K562 (cell line): ENCODE measurements around the gene DAPK3. TPM values are rescaled to one million over a fixed set of nuclear protein-coding genes. Genes with fewer than 3 reads are reported as not detected.
"Not testable (repeated sequence)": the region's sequence is repeated elsewhere in the genome, so short reads cannot be mapped to it uniquely, and the experiment has no call there.

Source experiments
- ATAC-seq: fragments of 200-7000 bp; cut with Tn5 transposase; 3 replicates; pipeline ENCODE4 v1.9.1; 2020; ENCODE audit warnings: moderate library complexity
- BruUV-seq: library from RNA; stranded (reverse); fragments of 400-500 nt; replicated peaks from 2 replicates; lab custom pipeline; 2021; lab: Mats Ljungman, UMichigan
- CTCF ChIA-PET: fragments of 300-600 bp; formaldehyde crosslinking; extraction: SDS; loops from one replicate; lab custom pipeline; 2021; ENCODE audit warnings: low intra/inter-chr PET ratio; lab: Yijun Ruan, JAX
- POLR2A ChIA-PET: fragments of 300-600, 350-650 bp; sonication (Branson Sonifier 250); formaldehyde crosslinking; extraction: SDS; loops from one replicate; lab custom pipeline; 2021; ENCODE audit warnings: antibody characterized with exemption, inconsistent platforms; lab: Yijun Ruan, JAX
- DNase-seq, 4 experiments: peaks; one replicate each; pipeline versions ENCODE4 v3.0.0 to v3.0.0-alpha.2; 2011 to 2018; ENCODE audit warnings: low spot score in 3 of 4, mixed read lengths in 3 of 4; ENCODE audit errors: extremely low read depth in 1 of 4
- FAIRE-seq: peaks from 2 replicates; lab custom pipeline; 2011; peaks lifted over from hg19 to GRCh38; lab: Jason Lieb, UNC
- H2AFZ ChIP-seq: 2 replicates; pipeline ENCODE4 v1.6.0; 2011; ENCODE audit warnings: low read depth, low read length, control low read depth, inconsistent platforms
- H3K27ac ChIP-seq: fragments of 200-600 bp; 3 replicates; pipeline ENCODE4 v1.8.0; 2011; ENCODE audit warnings: low read depth, mild to moderate bottlenecking, control low read depth, inconsistent platforms, low read length, moderate library complexity, mixed read lengths; ENCODE audit errors: extremely low read depth
- H3K27me3 ChIP-seq, 2 experiments: fragments of 300-600 bp in 1 of 2; 2 replicates in 1 of 2; 3 replicates in 1 of 2; pipeline versions ENCODE4 v1.6.0 to v1.8.0; 2011; ENCODE audit warnings: inconsistent platforms in 2 of 2, low read length in 2 of 2, mild to moderate bottlenecking in 1 of 2, mixed read lengths in 1 of 2, moderate library complexity in 1 of 2; ENCODE audit not compliant: control insufficient read depth in 2 of 2, insufficient read depth in 2 of 2
- H3K36me3 ChIP-seq: fragments of 300-600 bp; 3 replicates; pipeline ENCODE4 v1.8.0; 2011; ENCODE audit warnings: mild to moderate bottlenecking, low read length, inconsistent platforms; ENCODE audit not compliant: control insufficient read depth, insufficient read depth
- H3K4me1 ChIP-seq, 2 experiments: fragments of 200-600 bp in 1 of 2; replicated peaks in 1 of 2; 2 replicates in 1 of 2; 3 replicates in 1 of 2; pipeline versions ENCODE4 v1.5.1 to v1.8.0; 2011; ENCODE audit warnings: inconsistent platforms in 2 of 2, low read length in 2 of 2, mild to moderate bottlenecking in 1 of 2, mixed read lengths in 1 of 2, moderate library complexity in 1 of 2; ENCODE audit not compliant: control insufficient read depth in 2 of 2, insufficient read depth in 2 of 2
- H3K4me2 ChIP-seq: 2 replicates; pipeline ENCODE4 v1.6.1; 2011; ENCODE audit warnings: low read length, control low read depth, inconsistent platforms, mixed read lengths; ENCODE audit not compliant: insufficient read depth
- H3K4me3 ChIP-seq: fragments of 200-600 bp; sonication (generic), shearing (Covaris generic); 2 replicates; pipeline ENCODE4 v1.5.1; 2016; ENCODE audit warnings: control low read depth, inconsistent platforms
- H3K79me2 ChIP-seq: fragments of 200-600 bp; 3 replicates; pipeline ENCODE4 v1.8.0; 2011; ENCODE audit warnings: low read length, inconsistent platforms; ENCODE audit not compliant: control insufficient read depth, insufficient read depth
- H3K9ac ChIP-seq, 2 experiments: 2 replicates each; pipeline versions ENCODE4 v1.6.0 to v1.6.1; 2011; ENCODE audit warnings: low read depth in 2 of 2, low read length in 2 of 2, control low read depth in 1 of 2, inconsistent platforms in 1 of 2, mild to moderate bottlenecking in 1 of 2, mixed read lengths in 1 of 2; ENCODE audit not compliant: insufficient read depth in 1 of 2
- H3K9me1 ChIP-seq: one replicate; pipeline ENCODE4 v1.6.0; 2011; ENCODE audit warnings: inconsistent platforms, mild to moderate bottlenecking, low read length, moderate library complexity; ENCODE audit not compliant: control insufficient read depth, insufficient read depth
- H3K9me3 ChIP-seq: replicated peaks from 2 replicates; pipeline ENCODE4 v1.5.1; 2011; ENCODE audit warnings: low read depth, low read length, inconsistent platforms; ENCODE audit not compliant: control insufficient read depth, insufficient read depth
- H4K20me1 ChIP-seq: replicated peaks from 2 replicates; pipeline ENCODE4 v1.6.1; 2011; ENCODE audit warnings: low read length, inconsistent platforms, mixed read lengths; ENCODE audit not compliant: control insufficient read depth, insufficient read depth
- SMAD4 ChIP-seq: fragments of 250-450 bp; sonication (Bioruptor Pico); conservative IDR thresholded peaks from 2 replicates; pipeline ENCODE4 v1.8.0; 2021; ENCODE audit warnings: inconsistent platforms, mild to moderate bottlenecking, moderate library complexity
- ZNF384 ChIP-seq: IDR thresholded peaks from 2 replicates; pipeline ENCODE4 v1.6.1; 2012; ENCODE audit warnings: low read depth, low read length, improper control_type of control experiment
- ZNF740 ChIP-seq, 3 experiments: fragments of 200-800 bp in 1 of 3; sonication (Bioruptor generic) in 1 of 3; sonication (generic) in 1 of 3; formaldehyde crosslinking in 1 of 3; IDR thresholded peaks; 2 replicates each; pipeline versions ENCODE4 v1.6.1 to v1.8.0; 2016 to 2022; ENCODE audit warnings: mild to moderate bottlenecking in 2 of 3, missing compliant biosample characterization in 2 of 3, missing genetic modification characterization in 2 of 3, missing genetic modification reagents in 1 of 3
- ZNF780A ChIP-seq: fragments of 250-450 bp; sonication (Bioruptor Pico); IDR thresholded peaks from 2 replicates; pipeline ENCODE4 v1.5.0; 2021; ENCODE audit warnings: mild to moderate bottlenecking
- WGBS: fragments of 100-300 bp; shearing (Covaris generic); methylation state at CpG from one replicate; pipeline ENCODE4 v1.1.6; 2016; ENCODE audit warnings: low coverage, mixed read lengths; ENCODE audit not compliant: insufficient coverage; ENCODE audit errors: missing lambda C conversion rate; 5-methylcytosine and 5-hydroxymethylcytosine counted together
- in situ Hi-C: fragments of 300-500 bp; cut with MboI; formaldehyde crosslinking; loops from 4 replicates; pipeline ENCODE4 v1.15.0; 2018; ENCODE audit warnings: inconsistent platforms, mixed read lengths
- intact Hi-C: fragments of 100-400 bp; cut with micrococcal nuclease; formaldehyde crosslinking; loops from 2 replicates; pipeline ENCODE4 v1.14.2; 2022
- polyA plus RNA-seq, 8 experiments: library from polyadenylated mRNA; depleted of rRNA in 4 of 8; stranded (reverse) in 5 of 8; unstranded in 3 of 8; fragments of >200 nt; fragmentation: Nextera tagmentation in 2 of 8; fragmentation: Illumina TruSeq in 1 of 8; extraction: Ambion mirVana in 2 of 8; extraction: Trizol in 1 of 8; gene quantifications; 2 replicates each; pipeline versions ENCODE4 v1.2.1 to v1.2.3, GENCODE V29; 2011 to 2014; ENCODE audit warnings: inconsistent platforms in 1 of 8, missing spikeins in 1 of 8
- total RNA-seq, 7 experiments: library from RNA; depleted of rRNA in 6 of 7; stranded (reverse); fragments of >200 nt in 6 of 7; fragmentation: Illumina TruSeq in 2 of 7; extraction: Trizol in 2 of 7; gene quantifications; 2 replicates each; pipeline versions ENCODE4 v1.2.1 to v1.2.3, GENCODE V29; 2011 to 2021; ENCODE audit warnings: low replicate concordance in 1 of 7
- TF ChIP-seq, protein P1 (sequence below): fragments of 250-450 bp; sonication (Bioruptor Pico); IDR thresholded peaks from 2 replicates; pipeline ENCODE4 v1.8.0; 2021; ENCODE audit warnings: moderate library complexity, mild to moderate bottlenecking, inconsistent platforms

Gene DAPK3
- total and polyA plus RNA-seq, 9 of the 15 experiments (the other 6 are each of a cell fraction or from before 2014, with no cell fraction given): 0.14 to 63.4 (median 25.0) TPM

- H3K27me3 ChIP-seq, in situ Hi-C loops, FAIRE-seq, H3K36me3 ChIP-seq, intact Hi-C loops, H3K4me3 ChIP-seq, H3K4me2 ChIP-seq, H3K9me1 ChIP-seq, H3K27ac ChIP-seq, H4K20me1 ChIP-seq, BruUV-seq, POLR2A ChIA-PET, DNase-seq, ATAC-seq, H3K79me2 ChIP-seq: not testable (repeated sequence)
- H3K4me1 ChIP-seq: peaks cover 0 to 23% of the 10 kb centered on the region in 2 experiments; a peak in 2 of 5 replicates
- TF ChIP-seq ZNF384: peak; percentile 33; the same call in 1 of the 2 replicates
- TF ChIP-seq, all 486 proteins: peak for 1; not testable (repeated sequence) for 485
- H2AFZ ChIP-seq, H3K9me3 ChIP-seq, H3K9ac ChIP-seq, CTCF ChIA-PET: not testable (repeated sequence)
- 48% methylated on average over 17 of the region's 22 CpGs for WGBS
Measured at GRCh38 chr19:3938300-3938950, 32.5 kb downstream of the DAPK3 start.

- Histone ChIP-seq H2AFZ (no peak overlapping the region), H4K20me1 (no peaks in the 10 kb centered on the region), H3K9me3 (no peaks in the 10 kb centered on the region), H3K79me2 (no peaks in the 10 kb centered on the region), H3K9me1 (no peaks in the 10 kb centered on the region), H3K4me1 (peaks cover 0 to 23% of the 10 kb centered on the region in 2 experiments; a peak in 2 of 5 replicates), H3K4me3 (no peak overlapping the region), H3K27me3 (peaks cover 0 to 11% of the 10 kb centered on the region in 2 experiments; a peak in 3 of 5 replicates), H3K36me3 (no peaks in the 10 kb centered on the region), H3K27ac (no peak overlapping the region), H3K4me2 (no peak overlapping the region), H3K9ac (no peak overlapping the region; a peak in 1 of 4 replicates)
- ChIA-PET CTCF (no interaction called here), POLR2A (no interaction called here)
- FAIRE-seq (no peak), DNase-seq (no peak), ATAC-seq (no peak)
- no TSS peak for BruUV-seq
- in situ Hi-C loops: no loop called here
- intact Hi-C loops: no loop called here
- WGBS: 17% methylated on average over 21 of the region's 29 CpGs
- TF ChIP-seq, protein P1, sequence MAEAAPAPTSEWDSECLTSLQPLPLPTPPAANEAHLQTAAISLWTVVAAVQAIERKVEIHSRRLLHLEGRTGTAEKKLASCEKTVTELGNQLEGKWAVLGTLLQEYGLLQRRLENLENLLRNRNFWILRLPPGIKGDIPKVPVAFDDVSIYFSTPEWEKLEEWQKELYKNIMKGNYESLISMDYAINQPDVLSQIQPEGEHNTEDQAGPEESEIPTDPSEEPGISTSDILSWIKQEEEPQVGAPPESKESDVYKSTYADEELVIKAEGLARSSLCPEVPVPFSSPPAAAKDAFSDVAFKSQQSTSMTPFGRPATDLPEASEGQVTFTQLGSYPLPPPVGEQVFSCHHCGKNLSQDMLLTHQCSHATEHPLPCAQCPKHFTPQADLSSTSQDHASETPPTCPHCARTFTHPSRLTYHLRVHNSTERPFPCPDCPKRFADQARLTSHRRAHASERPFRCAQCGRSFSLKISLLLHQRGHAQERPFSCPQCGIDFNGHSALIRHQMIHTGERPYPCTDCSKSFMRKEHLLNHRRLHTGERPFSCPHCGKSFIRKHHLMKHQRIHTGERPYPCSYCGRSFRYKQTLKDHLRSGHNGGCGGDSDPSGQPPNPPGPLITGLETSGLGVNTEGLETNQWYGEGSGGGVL (CRISPR knock-in tag): no peak
- TF ChIP-seq ZNF780A (CRISPR knock-in tag) (no peak), ZNF740 (CRISPR knock-in tag; IDR thresholded peaks at IDR 0.05) (no peak), ZNF740 (tag; IDR thresholded peaks at IDR 0.05) (no peak), SMAD4 (no peak)
Measured at GRCh38 chr19:3936506-3937442, 34.1 kb downstream of the DAPK3 start.
